Measurements from ENCODE around the gene CIZ1.

CIZ1 gene

DNA sequence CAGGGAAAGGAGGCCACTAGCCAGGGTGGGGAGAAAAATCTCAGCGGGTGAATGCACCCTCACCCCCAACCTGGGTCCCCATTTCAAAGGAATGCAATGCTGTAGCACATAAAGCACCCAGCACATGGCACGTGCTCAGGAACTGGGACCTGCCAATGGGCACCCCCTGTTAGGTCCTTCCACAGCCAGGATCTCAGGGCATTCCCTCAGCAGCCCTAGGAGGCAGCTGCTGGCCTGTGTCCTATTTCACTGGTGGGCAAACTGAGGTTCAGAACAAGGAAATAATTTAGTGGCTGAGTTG lies 20.6 kb upstream of the CIZ1 start:
- no peak for DNase-seq

DNA sequence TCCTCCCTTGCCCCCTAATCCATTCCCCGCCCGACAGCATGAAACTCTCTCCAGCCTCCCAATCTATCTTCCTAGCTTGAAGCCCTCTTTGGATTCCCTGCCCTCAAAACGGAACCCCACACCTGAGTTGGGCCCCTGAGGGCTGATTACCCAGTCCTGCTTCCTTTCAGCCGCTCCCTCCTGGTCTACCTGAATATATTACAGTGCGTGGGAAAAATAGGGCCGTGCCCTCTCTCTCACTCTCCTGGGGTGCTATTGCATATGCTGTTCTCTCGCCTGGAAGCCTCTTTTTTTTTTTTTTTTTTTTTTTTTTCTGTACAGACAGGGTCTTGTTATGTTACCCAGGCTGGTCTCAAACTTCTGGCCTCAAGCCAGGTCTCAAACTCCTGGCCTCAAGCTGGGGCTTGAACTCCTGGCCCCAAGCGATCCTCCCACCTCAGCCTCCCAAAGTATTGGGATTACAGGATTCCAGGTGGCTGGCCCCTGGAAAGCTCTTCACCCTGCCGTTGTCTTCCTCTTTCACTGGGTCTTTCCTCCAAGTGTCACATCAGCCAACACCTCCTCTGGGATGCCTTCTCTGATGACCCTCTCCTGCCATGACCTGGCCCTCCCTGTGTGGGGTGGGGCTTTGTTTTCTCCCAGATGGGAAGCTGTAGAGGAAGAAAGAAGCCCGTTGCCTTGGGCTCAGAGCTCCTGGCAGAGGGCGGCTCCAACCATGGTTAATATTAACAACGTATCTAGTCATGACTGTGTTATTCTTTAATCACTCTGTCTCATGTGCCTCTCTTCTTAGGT lies 20.0 kb upstream of the CIZ1 start:
- no peak for DNase-seq

DNA sequence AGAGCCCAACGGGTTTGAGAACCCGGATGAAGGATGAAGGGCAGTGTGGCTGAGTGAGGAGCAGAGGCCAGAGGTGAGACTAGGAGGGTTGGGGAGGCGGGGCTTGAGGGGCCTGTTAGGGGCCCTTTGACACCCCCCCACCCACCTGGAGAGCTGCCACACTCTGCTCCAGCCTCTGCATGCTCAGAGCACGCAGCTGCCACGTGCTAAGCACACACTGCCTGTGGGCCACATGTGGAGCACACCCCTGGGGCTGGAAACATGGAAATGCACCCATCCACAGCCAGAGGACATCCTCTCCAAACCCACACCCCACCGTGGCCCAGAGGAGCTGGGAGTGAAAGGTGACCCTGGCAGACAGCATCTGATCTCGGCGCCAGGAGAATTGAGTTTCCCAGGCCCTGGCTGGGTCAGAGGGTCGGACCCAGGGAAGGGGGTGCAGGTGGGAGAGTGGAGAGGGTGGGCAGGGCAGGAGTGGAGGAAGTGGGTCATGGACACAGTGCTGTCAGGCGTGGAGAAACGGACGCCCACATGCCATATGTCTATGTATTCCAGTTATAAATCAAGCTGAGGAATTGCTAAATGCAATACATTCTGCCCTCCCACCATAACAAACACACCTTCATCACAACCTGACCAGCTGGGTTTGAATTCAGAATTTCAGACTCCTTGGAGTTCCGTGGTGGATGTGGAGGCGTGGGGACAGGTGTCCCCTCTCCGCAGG lies 17.7 kb upstream of the CIZ1 start:
- DNase-seq, result no peak

- DNase-seq, result no peak
Observed at GRCh38 chr9:128208386-128208785, 17.0 kb upstream of the CIZ1 start.

GRCh38 chr9:128206916-128207910 lies 15.8 kb upstream of the CIZ1 start:
- no peak for DNase-seq

DNA sequence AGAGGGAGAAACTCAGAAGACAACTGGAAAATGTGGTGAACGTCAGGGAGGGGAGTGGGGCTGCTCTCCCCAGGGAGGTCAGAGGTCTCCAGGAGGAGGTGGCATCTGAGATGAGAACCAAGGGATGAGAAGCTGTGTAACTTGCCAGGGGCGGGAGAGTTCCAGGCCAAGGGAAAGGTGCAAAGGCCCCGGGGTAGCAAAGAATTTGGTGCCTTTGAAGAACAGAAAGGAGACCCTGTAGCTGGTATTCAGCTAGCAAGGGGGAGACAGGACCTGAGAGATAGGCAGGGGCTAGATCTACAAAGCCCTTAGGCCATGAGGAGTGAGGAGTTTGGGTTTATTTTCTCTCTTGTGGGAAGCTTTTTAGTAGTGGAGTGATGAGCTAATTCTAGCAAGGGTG lies 15.1 kb upstream of the CIZ1 start:
- no peak for DNase-seq

GRCh38 chr9:128205296-128205944 lies 14.0 kb upstream of the CIZ1 start:
- no peak for DNase-seq

GRCh38 chr9:128204858-128205257 lies 13.5 kb upstream of the CIZ1 start:
- no peak for DNase-seq

DNA sequence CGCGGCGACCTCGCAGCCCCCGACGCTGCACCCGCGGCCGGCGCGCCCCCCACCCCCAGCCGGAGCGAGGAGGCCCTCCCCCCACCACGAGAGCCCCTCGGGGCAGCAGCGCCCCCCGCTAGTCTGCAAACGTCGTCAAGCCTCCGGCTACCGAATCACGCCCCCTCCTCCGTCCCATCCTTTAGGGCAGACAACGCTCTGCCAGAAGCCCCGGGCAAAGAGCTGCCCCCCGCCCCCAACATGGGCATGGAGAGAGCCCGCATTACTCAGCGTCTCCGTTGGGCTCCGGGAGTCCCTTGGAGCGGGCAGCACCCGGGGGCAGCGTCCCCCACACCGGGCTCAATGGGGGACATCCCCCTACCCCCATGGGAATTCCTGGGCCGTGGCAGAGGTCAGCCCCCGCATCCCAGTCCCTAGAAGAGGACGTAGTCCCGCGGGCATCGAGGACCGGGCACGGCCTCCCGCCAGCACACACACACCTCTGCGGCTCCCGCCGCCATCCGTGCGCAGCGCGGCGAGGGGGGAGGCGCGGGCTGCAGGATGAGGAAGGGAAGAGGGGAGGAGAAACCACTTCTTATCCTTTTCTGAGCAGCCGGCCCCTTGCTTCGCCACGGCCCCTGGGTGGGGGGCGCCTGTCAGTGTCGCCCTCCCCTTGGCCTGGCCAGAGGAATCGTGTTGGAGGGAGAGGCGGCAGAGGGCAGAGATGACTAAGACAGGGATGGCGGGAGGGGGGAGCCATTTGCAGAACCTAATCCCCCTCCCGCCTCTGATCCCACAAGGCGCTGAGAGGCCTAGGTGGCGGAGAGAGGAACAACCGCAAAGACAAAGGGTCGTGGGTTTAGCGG lies 12.6 kb upstream of the CIZ1 start:
- no peak for DNase-seq

- DNase-seq, result peak; percentile 62
Observed at GRCh38 chr9:128203024-128203706, 11.8 kb upstream of the CIZ1 start, which contains the start of gene DNM1. DNM1 (plus strand) TSS chr9:128203379; CDS start chr9:128203471, 92 bp downstream.

DNA sequence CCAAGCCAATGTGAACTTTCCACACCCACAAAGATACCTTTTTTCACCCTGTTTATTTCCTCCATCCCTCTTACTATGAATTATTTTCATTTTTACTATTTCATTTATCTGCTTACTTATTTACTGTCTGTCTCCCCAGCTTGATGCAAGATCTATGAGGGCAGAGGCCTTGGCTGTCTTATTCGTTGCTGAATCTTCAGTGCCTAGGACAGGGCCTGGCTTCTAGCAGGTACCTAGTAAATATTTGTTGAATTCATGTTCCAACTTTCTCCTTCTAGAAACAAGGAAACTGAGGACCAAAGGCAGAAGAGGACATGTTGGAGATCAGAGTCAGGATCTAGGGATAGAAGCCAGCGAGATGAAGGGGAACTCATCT lies 11.3 kb upstream of the CIZ1 start:
- DNase-seq, result no peak

DNA sequence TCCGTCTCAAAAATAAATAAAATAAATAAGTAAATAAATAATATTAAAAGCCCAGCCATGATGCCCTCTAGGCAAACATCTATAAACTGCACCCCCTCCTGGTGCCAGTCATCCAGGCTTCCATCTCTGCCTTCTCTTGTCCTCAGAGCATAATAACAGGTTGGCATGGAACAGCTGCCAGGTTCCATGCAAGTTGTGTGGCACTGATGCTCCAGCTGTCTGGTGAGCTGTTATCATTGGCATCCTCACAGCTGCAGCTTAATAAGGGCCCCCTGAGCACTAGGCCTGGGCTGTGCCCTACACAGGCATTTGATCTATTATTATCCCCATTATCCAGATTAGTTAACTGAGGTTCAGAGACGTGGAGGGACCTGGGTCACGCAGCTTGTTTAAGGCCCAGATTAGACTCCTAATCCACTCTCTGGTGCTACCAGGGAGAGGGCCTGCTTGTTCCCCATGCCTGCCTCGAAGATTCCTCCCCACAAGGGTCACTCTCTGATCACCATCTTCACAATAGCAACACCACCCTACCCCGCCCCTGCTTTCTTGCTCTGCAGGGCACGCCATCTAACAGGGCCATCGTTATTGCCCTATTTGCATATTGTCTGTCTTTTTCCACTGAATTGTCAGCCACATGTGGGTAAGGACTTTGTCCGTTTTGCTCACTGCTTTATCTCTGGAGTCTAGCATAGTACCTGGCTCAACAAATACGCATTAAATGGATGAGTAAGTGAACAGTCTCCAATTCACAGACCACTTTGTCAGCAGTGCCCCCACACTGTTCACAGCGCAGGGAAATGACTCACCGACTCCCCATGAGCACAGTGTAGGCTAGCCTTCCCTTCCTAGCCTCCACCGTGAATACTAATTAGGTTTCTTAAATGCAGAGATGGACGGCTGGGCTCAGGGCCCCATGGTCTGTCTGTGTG lies 10.3 kb upstream of the CIZ1 start:
- no peak for DNase-seq

DNA sequence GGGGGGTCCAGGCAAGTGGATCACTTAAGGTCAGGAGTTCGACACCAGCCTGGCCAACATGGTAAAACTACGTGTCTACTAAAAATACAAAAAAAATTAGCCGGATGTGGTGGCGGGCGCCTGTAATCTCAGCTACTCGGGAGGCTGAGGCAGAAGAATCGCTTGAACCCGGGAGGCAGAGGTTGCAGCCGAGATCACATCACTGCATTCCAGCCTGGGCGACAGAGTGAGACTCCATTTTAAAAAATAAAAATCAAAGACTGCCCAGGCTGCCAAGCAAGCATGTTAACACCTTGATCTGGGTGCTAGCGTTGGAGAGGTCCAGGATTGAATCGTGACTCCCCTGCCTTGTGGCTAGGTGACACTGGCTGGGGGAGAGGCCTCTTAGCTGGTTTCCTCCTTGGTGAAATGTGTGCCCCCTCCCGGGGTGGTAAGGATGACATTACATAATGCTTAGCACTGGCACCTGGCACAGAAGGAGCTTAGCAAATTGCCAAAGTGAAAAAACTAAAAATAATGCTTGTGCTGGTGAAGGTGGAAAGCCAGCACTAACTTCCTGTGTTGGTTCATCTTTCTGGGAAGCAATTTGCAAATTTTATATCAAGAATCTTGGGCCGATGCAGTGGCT lies 2.2 kb upstream of the CIZ1 start:
- no peak for DNase-seq

- peak; percentile 82 for DNase-seq
Observed at GRCh38 chr9:128192601-128193371, 1.4 kb upstream of the CIZ1 start.

- DNase-seq, result no peak
Observed at GRCh38 chr9:128190516-128191405, 611 bp downstream of the CIZ1 start.

GRCh38 chr9:128190013-128190412 lies 1.4 kb downstream of the CIZ1 start:
- DNase-seq, result no peak

DNA sequence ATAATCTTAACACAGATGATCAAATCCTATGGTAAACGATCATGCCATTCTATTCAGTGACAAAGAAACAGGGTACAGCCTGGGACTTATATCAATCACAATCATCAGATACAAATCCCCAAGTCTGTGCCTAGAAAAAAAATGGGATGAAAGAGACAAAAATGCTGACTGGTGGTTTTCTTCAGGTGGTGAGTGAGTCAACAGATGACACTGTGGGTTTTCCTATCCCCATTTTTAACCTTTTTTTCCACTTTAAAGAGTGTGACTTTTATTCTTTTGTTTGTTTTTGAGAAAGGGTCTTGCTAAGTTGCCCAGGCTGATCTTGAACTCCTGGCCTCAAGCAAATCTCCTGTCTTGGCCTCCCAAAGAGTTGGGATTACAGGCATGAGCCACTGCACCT lies 3.2 kb downstream of the CIZ1 start:
- DNase-seq, result no peak

GRCh38 chr9:128187361-128187760 lies 4.0 kb downstream of the CIZ1 start:
- DNase-seq, result no peak
